GM19240 (cell line): ENCODE results near the gene RHEX.
A peak's percentile ranks its signal among the peaks of the same experiment; 100 is the strongest.
"Not testable (repeated sequence)": the region's sequence is repeated elsewhere in the genome, so short reads cannot be mapped to it uniquely, and the experiment has no call there.

Experiments
- DNase-seq: peaks from one replicate; pipeline ENCODE4 v3.0.0; 2011; ENCODE audit warnings: low spot score; ENCODE audit not compliant: insufficient read length

The RHEX gene

DNA sequence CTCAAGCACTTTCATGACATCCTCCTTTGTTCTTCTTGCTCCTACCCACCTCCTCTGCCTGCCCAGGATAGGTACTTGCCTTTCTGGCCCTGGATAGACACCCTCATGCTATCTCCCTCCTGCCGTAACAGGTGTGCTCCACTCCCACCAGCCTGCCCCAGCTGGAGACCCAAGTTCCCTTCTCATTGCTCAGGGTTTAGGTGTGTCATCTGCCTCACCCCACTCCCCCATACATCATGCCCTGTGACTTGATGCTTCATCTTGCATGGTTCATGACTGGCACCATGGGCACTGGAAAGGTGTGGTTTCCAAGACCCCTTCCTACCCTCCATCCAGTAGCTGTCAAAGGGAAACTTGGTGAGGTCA is 5.9 kb downstream of the RHEX start:
- DNase-seq, result no peak

DNA sequence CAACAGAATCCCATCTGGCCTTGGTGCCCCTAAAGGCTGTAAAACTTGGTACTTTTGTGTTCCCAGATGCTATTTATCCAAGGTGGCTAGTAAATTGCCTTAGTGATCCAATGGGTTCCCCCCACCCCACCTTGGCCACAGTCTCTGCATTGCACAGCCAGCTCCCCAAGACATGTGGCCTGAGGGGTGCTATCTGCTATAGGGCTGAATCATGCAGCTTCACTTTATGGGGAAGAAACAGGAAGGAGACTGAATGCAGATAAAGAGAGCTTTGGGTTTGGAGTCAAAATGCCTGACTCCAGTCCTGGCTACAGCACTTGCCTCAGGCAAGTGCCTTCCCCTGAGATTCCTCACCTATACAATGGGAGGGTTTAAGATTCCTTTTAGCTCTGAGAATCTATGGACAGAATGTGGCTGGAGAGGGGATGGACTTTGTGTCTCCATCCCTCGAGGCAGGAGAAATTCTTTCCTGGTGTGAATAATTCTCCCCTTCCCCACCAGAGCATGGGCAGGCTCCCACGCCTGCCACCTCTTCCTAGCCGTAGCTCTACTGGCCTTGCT is 6.5 kb downstream of the RHEX start:
- no peak for DNase-seq

DNA sequence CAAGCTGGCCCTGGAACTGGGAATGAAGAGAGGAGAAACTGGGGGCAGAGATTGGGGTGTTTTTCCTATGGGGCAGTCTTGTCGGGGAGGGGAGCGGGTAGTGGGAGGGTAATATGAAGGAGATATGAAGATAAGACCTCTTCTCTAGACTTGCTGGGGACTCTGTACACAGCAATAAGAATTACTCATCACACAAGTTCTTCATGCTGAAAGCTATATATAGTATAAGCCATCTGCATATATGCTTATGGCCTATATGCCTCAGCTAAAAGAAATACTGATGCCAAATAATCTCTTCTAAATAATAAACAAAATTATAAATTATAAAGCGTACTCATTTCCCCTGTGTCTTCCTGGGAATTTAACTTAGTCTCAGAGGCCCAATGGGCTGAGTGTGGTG is 7.9 kb downstream of the RHEX start:
- no peak for DNase-seq

DNA sequence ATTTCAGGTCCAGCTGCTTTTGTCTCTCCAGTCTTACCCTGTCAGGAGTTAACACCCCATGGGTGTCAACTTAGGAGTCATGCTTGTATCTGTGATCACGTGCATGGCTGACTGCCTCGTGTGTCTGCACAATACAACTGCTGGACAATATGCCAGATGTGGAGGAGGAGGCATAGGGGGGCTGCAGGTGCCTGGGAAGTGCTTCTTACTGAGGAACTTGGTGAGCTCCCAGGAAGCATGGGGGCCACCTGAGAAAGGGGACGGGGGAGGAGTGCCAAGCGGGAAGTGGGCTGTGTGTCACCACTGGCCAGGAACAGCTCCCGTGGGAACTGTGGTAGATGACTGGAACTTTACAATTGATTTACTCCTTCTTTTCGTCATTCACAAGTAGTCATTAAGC is 9.5 kb downstream of the RHEX start:
- no peak for DNase-seq

DNA sequence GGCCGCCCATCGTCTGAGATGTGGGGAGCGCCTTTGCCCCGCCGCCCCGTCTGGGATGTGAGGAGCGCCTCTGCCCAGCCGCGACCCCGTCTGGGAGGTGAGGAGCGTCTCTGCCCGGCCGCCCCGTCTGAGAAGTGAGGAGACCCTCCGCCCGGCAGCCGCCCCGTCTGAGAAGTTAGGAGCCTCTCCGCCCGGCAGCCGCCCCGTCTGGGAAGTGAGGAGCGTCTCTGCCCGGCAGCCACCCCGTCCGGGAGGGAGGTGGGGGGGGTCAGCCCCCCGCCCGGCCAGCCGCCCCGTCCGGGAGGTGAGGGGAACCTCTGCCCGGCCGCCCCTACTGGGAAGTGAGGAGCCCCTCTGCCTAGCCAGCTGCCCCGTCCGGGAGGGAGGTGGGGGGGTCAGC is 11.0 kb downstream of the RHEX start:
- not testable (repeated sequence) for DNase-seq

DNA sequence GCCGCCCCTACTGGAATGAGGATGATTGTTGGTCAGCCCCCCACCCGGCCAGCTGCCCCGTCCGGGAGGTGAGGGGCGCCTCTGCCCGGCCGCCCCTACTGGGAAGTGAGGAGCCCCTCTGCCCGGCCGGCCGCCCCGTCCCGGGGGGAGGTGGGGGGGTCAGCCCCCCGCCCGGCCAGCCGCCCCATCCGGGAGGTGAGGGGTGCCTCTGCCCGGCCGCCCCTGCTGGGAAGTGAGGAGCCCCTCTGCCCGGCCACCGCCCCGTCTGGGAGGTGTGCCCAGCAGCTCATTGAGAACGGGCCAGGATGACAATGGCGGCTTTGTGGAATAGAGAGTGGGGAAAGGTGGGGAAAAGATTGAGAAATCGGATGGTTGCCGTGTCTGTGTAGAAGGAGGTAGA is 11.5 kb downstream of the RHEX start:
- DNase-seq, result not testable (repeated sequence)

DNA sequence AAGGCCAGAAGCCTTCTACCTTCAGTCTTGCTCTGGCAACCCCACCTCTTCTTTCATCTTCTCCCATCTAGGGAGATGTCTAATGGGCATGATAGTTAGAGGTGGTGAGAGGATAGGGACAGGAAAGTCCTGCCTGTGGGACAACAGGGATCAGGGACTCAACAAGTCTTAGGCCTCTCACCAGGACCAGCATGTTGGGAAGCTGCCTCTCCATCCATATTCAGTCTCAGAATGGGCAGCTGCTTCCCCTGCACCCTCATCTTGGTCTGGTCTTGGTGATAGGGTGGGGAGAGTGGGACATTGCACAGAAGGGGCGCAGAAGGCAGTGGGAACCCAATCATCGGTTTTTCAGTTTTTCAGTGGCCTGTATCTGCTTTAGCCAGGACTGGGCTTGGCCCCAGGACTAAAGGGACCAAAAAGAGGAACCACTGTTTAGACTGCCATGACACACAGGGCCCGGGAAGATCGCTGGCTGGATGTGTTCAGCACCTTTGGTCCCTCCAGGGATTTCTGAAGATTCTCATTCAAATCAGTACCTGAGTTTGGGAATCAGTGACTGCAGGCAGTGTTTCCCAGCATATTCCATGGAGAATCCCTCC is 12.7 kb downstream of the RHEX start:
- DNase-seq, result no peak

DNA sequence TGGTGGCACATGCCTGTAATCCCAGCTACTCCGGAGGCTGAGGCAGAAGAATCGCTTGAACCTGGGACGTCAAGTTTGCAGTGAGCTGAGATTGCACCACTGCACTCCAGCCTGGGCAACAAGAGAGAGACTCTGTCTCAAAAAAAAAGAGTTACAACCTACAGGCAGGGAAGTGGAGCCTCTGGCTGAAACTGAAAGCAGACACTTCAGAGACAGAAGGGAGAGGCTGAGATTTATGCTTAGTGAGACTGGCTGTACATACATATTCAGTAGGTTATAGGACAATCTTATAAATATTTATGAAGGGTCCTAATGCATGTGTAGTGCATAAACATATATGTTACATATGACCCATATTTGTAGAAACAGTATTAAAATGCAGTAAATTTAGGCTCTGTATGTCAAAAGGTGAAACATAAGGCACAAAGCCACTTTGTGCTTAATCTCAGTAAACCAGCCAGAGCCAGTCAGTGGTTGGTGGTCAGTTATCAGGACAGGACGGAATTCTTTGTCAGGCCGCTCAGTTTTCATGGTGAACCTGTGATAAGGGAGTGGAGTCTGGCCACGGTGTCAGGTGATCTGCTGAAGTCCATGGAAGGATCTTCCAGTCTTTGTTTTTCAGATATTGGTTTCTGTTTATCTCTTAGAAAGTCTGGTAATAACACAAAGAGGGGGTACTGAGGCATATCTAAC is 13.7 kb downstream of the RHEX start:
- peak; percentile 23 for DNase-seq

DNA sequence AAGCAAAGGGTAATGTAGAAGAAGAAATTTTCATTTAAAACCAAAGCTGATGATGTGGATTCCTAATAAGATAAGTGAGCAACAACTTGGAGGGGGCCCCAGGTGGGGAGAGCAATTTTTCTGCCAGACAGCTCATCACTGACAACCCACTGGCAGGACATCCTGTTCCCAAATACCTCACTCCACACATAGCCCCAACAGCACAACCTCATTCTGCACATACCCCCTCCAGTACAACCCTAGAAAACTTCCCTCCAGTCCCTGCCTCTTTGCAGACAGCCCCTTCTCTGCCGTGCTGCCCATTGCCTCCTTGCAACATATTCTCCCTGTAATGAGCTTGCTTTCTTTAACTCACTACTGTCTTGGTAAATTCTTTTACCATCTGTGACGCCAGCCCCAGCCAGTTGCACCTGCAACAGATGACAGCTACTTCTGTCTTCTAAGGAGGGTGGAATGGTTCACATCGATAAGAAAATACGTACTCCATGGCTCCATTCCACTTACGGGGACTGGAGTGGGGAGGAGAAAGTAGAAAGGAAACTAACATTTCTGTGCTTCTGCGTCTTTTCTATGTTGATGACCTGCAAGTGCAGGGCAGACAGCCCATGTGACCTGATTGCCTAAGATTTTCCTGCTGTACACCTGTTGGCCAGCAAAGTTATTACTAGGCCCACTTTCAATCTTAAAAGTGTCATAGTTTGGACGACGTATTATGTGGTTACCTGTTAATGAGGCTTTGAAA is 14.7 kb downstream of the RHEX start:
- DNase-seq, result no peak

DNA sequence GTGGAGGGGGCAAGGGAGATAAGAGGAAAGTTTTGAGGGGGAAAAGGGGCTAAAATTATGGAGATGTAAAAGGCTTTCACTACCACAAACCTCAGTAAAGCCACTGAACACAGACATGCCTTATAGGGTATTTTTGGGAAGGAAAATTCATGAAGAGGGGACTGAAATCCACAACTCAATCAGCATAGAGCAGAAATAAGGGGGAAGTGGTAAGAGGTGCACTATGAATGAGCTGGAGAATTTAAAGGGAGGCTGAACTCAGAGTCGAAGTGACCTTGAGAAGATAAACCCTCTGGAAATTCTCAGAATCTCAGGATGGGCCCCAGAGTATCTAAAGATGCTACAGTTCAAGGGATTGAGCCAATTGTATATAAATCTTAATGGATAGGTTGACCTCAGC is 15.3 kb downstream of the RHEX start:
- DNase-seq, result no peak

DNA sequence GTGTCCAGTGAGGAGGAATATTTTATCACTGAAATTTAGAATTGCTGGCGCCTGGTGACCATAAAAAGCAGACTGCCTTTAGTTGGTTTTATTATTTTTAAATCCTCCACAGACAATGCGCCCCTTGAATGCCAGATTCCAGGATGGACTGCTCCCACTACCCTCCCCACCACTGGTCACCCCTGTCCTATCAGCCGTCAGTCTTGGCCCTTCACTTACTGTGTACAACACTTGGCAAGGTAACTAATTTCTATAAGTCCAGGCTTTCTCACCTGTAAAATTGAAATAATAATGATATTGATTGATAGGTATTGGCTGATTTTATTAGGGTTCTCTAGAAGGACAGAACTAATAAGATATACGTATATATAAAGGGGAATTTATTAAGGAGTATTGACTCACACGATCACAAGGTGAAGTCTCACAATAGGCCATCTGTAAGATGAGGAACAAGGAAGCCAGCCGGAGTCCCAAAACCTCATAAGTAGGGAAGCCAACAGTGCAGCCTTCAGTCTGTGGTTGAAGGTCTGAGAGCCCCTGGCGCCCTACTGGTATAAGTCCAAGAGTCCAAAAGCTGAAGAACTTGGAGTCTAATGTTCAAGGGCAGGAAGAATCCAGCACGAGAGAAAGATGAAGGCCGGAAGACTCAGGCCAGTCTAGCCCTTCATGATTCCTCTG is 17.8 kb downstream of the RHEX start:
- DNase-seq, result no peak

DNA sequence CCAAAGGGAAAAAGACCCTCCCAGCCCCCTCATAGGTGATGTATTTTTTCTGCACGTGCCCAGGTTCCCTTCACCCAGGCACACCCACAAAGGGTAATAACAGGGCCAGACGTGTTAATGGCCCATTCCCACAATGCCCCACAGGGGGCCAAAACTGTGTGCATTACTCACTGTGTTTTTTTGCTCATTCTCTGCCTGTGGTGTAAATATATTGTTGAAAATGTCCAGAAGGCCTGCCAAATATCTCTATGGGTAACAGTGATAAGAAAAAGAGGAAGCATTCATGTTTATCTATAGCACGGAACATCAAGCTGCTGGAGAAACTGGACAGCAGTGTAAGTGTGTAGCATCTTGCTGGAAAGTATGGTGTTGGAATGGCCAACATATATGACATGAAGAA is 21.9 kb downstream of the RHEX start:
- DNase-seq, result no peak

DNA sequence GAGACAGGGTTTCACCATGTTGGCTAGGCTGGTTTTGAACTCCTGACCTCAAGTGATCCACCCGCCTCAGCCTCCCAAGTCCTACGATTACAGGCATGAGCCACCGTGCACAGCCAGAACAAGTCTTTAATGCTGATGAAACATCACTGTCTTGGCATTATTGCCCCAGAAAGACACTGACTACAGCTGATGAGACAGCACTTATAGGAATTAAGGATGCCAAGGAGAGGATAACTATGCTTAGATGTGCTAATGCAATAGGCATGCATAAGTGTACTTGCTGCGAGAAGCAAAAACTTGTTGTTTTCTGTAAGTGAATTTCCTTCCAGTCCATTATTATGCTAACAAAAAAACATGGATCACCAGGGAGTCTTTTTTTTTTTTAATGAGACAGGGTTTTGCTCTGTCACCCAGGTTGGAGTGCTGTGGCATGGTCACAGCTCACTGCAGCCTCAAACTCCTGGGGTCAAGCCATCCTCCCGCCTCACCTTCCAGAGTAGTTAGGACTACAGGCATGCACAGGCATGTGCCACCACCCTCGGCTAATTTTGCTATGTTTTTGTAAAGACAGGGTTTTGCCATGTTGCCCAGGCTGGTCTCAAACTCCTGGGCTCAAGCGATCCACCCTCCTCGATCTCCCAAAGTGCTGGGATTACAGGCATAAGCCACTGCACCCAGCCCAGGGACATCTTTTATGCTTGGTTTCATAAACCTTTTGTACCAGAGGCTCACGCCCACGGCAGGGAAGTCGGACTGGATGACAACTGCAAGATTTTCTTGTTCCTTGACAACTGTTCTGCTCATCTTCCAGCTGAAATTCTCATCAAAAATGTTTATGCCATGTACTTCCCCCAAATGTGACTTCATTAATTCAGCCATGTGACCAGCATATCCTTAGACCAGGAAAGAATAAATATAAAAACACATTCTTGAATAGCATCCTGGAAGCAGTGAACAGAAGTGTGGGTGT is 23.1 kb downstream of the RHEX start:
- DNase-seq, result no peak

DNA sequence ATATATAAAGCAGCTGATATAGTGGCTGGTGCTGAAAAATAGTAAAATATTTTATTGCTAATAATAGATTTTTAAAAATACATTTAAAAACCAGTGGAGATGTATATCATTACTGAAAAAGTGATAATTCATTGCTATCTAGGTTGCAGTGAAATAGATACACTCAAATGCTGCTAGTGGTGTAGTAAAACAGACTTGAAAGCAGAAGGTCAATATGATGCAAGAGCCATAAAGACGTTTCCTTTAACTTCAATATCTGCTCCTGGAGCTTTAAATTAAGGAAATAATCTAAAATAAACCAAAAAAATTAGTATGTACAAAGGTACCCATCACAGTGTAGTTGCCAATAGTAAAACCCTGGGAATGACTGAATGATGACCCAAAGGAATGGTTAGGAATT is 26.2 kb downstream of the RHEX start:
- DNase-seq, result no peak

DNA sequence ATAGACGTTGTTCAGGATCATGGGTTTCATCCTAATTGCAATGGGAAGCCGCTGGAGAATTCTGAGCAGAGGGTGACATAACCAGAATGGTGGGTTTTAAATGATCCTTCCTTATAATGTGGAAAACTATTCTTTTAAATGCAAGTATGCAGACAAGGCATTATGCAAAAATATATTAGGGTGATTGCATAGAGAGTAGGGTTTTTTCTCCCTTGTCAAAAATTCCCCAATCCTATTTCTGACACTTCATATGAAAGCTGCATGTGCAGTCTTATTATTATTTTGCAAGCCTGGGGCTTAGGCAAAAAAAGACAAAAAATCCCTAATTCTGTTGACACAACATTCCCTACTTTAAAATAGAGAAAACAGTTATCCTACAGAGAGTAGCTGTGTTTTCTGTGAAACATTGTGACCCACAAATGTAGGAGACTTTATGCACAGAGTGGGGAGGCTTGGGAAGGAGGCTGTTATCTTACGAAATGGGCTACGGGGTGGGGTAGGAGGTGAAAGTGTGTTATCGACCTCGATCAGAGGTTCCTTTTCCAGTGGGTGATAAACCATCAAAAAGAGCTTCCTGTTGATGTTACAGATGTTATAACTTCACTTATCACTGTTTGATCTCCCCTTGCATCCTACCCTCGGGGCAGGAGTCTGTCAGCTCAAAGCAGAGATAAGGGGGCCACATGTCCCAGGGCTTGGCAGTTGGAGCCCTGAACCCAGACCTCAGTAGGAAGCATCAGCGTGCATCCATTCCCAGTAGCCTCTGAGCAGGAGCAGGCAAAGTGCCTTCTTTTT is 27.2 kb downstream of the RHEX start:
- DNase-seq, result no peak

DNA sequence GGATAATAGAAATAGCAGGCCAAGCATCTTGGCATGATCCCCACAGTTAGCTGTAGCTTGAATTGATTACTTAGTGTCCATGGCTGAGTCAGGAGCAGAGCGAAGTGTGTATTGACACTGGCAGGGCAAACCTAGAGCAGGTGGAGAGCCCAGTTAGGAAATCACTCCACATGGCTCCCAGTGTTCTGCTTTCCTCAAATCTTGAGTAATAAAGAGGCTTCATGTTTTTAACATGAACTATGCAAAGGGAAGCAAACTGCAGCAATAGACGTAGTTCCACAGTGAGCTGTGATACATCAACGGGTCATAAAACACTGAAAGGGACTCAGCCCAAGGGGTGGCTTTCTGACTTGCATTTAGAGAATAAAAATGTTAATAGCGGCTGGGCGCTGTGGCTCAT is 28.9 kb downstream of the RHEX start:
- DNase-seq, result no peak

DNA sequence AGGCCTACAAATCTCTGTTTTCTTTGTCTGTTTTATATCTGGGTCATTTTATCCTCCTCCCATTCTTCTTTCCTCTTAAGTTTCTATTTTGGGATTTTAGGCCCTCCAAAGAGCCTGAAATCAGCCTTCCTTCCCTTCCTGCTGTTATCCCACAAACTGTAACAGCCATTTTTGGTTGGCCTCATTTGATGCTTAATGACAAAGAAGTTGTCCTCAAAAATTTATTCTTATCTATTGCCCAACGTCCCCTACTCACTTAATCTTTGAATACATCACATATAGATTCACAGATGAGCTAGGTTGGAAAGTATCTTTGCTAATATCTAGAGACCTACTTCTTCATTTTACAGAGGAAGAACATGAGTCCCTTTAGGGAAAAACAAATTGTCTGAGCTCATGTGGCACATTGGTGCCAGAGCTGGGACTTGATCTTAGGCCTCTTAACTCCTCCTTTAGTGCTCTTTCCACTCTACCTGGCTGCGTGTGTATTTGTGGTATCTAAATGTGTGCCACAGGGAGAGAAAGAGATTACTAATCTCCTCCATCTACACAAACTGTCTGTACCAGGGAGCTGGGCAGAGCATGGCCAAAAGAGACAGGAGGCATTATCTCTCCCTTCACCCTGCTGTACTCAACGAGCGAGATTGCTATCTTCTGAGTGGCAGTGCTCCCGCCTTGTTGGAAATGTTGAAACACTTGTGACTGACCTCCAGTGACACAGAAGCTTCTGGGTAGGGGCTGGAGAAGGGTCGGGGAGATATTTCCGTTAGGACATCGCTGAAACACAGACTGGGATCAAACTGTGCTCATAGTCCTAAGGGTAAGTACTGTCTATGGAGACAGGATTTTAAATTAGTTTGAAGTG is 30.1 kb downstream of the RHEX start:
- DNase-seq, result no peak

DNA sequence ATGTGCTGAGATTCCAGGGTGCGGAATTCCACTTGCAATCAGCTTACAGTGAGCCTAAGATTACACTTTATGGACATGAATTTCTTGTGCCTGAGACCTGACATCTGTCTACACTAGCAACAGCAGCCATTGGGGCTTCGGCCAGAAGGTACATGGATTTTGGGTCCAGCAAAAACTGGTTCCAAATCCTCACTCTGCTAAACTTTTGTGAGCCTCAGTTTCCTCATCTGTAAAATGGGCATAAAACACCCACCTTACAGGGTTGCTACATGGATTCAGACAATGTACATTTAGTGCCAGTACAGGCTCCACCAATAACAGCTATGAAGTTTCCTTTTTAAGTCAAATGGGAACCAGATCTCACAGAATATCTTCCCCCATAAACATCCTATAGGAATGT is 30.8 kb downstream of the RHEX start:
- DNase-seq, result no peak

DNA sequence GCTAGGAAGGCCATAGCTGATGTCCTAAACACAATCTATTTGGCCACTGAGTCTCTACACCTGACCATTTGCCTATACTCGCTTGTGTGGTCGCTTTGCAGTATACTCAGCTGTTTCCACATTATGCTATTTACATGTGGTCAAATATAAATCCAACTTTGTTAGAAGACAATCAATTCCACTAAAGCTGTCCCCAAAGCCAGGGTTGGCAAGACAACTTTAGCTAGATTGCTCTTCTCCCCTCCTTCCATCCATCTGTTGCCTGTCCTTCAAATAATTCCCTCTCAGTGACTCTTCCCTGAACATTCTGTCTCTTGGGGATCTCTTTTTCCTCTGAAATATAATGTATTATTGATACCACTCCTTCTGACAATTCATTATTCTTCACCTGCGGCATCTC is 34.1 kb downstream of the RHEX start:
- DNase-seq, result no peak
